Iris pigment epithelial cell (primary cell): ENCODE measurements around the gene WASL.
A peak's percentile ranks its signal among the peaks of the same experiment; 100 is the strongest.
"Not testable (repeated sequence)": the region's sequence is repeated elsewhere in the genome, so short reads cannot be mapped to it uniquely, and the experiment has no call there.

Experiments
- DNase-seq: peaks from one replicate; pipeline ENCODE4 v3.0.0-alpha.2; 2011; ENCODE audit warnings: low read depth

The WASL gene

GRCh38 chr7:123768493-123768892 is 19.7 kb upstream of the WASL start:
- no peak for DNase-seq

DNA sequence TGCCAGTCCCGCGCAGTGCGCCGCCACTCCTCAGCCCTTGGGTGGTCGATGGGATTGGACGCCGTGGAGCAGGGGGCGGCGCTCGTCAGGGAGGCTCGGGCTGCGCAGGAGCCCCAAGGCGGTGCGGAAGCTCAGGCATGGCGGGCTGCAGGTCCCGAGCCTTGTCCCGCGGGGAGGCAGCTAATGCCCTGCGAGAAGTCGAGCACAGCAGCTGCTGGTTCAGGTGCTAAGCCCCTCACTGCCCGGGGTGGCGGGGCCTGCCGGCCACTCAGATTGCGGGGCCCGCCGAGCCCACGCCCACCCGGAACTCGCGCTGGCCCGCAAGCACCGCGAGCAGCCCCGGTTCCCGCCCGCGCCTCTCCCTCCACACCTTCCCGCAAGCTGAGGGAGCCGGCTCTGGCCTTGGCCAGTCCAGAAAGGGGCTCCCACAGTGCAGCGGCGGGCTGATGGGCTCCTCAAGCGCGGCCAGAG is 14.4 kb upstream of the WASL start:
- no peak for DNase-seq

DNA sequence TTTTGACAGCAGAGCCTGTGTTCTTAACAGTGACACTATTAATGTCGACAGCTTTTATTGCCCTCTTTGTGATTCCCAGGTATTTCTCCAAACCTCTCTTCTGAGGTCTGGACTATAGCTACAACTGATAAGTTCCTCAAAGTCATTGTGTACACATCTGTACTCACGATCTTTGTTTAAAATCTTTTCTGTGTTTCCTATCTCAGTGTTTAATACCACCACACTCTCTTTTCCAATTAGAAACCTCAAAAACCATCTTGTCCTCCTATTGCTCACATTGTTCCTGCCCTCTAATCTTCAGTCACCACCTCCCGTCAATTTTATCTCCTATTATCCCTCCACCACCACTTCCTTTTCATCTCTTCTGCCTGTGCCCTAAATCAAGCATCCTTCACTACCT is 12.9 kb upstream of the WASL start:
- DNase-seq: no peak

- no peak for DNase-seq
Measured at GRCh38 chr7:123757095-123757494, 8.3 kb upstream of the WASL start.

GRCh38 chr7:123755338-123755737 is 6.5 kb upstream of the WASL start:
- DNase-seq: no peak

DNA sequence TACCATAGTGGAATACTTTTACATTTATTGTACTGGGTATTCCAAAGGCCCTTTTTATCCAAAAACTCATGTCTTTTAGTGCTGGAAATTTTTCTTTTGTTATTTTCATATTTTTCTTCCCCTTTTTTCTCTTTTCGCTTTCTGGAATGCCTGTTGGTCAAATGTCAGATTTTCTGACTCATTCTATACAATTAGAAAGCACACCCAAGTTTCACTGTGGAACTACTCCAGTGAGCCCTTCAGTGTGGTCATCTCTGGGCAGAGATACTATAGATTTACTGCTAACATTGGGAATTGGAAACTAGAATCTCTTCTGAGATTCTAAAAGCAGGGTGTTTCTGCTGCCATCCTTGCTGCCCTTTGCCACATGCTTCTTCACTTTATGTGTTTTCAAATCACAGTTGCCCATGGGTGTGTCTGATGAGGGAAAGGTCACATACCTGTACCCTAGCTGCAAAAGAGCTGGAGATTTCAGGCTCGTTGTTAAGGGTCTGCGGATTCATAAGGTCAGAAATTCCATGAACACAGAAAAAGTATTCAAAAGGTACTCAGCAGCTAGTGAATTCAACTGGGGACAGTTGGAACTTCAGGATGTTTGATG is 5.6 kb upstream of the WASL start:
- no peak for DNase-seq

DNA sequence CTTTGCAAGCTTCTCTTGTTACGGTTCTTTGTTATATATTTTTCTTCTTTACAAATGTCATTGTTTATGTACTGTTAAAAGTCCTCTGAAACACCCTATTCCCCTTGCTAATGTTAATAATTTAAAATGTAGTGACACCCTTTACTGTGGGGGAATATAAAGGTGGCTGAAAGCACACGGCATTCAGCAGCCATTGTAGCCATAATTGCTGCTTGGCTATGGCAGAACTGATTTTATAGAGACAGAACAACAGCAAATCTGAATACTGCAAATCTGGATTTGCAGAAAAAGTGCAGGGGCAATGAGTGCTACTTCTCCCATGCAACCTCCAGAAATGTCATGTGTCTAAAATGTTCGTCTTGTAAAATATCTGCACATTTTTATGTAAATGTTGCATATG is 3.7 kb upstream of the WASL start:
- no peak for DNase-seq

- DNase-seq: peak; percentile 55
Measured at GRCh38 chr7:123751821-123752220, 3.0 kb upstream of the WASL start.

DNA sequence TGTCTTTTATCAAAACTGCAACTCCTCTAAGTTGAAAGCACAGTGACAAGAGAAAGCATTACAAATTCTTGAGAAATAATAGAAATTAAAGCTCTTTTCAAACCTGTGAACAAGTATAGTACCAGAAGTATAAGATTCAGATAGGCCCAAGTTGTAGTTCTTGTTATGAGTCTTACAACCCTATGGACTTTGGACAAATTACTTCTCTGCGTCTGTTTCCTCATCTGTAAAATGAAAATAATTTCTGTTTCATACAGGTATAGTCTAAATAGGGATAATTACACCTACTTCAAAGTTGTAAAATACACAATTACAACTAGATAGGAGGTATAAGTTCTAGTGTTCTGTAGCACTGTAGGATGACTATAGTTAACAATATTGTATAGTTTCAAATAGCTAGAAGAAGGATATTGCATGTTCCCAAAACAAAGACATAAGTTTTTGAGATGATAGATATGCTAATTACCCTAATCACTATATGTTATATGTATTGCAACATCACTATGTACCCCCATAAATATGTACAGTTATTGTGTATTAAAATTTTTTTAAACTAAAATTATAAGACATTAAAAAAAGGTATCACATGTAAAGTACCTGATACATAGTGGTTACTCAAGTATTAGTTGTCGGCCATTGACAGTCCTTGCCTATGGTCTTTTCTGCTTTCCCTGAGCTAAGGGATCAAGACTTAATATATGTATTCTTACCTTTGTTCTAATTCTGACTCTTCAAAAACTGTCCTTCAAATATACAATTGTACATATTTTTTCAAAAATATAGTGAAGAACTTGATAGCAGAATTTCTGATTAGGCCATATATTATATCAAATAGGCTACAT is 1.8 kb upstream of the WASL start:
- no peak for DNase-seq

- peak; percentile 82 for DNase-seq
Measured at GRCh38 chr7:123749537-123749857, 694 bp upstream of the WASL start.

DNA sequence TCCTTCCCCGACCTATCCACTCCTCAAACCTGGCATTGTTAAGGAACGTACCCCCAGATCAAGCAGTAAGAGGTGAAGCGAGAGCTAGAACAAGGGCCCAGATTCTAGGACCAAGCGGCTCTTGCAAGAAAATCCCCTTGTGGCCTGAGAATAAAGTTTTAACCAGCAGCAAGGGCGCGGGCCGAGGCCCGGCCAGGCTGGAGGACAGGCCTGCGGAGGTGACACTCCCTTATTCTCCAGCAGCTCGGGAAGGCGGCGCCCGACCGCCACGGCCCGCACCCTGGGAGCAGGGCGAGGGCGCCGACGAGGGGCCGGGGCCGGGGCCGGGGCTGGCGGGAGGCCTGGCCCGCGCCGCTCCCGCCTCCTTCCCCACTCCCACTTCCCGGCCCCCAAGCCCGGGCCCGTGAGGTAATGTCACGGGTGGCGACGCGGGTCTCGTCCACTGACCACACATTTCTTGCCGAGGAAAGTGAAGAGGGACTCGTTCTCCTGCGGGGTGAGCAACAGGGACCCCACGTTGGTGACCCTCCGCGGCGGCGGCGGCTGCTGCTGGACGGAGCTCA is 551 bp downstream of the WASL start:
- DNase-seq: peak; percentile 40

GRCh38 chr7:123747620-123748141 is 1.1 kb downstream of the WASL start:
- peak; percentile 94 for DNase-seq

- DNase-seq: no peak
Measured at GRCh38 chr7:123746931-123747488, 1.8 kb downstream of the WASL start.

GRCh38 chr7:123746055-123746454 is 2.7 kb downstream of the WASL start:
- no peak for DNase-seq

DNA sequence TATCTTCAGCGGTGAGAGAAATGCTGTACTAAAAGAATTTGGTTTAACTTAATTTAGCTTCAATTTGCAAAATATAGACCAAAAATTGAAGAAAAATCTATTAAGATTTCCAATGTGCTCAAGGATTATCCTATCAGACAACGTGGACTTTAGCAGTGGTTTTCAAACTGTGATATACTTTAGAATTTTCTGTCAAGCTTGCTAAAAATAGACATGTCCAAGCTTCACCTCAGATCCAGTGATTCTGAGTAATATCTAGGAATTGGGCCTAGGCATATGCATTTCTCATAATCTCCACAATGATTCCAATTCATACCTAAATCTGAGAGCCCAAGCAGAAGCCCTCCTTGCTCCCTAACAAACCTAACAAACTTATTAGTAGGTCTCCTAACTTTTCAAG is 3.4 kb downstream of the WASL start:
- DNase-seq: no peak

DNA sequence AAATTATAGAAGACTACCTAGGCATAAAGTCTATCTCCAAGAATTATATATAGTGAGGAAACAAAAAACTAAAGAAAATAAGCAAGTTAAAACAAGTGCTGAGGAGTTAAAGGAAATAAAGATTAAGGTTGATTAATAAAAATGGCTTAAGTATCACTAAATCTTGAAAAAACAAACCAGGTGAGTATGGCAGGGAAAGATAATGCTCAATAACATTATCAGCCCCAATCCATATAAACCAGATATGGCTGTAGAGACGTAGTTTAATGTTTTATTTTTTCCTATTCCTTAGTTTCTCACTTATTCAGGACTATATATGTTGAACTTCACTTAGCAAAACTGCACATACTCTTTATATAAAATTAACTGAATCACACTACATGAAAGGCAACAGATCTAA is 4.4 kb downstream of the WASL start:
- DNase-seq: no peak

GRCh38 chr7:123741940-123742339 is 6.9 kb downstream of the WASL start:
- no peak for DNase-seq

GRCh38 chr7:123738808-123739207 is 10.0 kb downstream of the WASL start:
- no peak for DNase-seq

DNA sequence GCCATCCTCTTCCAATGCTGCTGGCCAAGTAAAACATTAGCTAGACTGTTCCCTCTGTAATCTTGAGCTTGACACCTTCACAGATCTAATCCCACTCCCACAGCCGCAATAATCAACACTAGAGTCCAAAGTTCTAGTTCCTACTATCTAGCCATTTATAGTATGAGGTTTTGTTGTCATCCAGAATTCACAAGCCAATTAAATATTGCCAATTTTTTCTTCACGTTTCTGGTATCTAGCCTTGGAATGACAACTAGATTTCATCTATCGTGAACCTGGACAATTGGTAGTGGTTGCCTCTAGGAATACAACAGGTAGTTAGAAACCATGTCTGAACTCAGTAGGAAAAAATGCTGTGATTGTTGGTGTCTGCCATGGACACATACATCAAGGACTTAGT is 10.4 kb downstream of the WASL start:
- no peak for DNase-seq

DNA sequence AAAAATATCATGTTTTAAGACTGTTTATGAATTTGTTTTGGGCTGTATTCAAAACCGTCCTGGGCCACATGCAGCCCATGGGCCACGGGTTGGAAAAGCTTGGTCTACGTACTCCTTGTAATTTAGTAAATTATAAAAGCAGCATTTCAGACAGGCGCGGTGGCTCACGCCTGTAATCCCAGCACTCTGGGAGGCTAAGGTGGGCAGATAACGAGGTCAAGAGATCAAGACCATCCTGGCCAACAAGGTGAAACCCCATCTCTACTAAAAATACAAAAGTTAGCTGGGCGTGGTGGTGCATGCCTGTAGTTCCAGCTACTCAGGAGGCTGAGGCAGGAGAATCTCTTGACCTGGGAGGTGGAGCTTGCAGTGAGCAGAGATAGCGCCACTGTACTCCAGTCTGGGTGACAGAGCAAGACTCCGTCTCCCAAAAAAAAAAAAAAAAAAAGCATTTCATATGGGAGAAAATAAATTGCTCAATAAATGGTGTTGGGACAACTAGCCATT is 11.6 kb downstream of the WASL start:
- not testable (repeated sequence) for DNase-seq

DNA sequence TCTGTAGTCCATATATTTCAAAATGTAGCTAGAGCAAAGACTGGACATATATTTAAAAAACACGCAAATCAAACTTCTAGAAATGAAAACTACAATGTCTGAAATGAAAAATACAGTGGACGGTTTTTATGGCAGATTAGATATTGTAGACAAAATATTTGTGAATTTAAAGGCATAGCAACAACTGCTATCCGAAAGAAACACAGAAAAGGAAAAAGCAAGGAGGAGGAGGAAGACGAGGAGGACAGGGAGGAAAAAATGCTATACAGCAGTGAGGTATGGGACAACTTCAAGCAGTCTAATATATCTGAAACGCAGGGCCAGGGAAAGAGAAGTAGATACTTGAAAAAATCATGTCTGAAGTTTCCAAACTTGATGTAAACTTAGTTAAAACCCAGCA is 13.3 kb downstream of the WASL start:
- DNase-seq: no peak

GRCh38 chr7:123734498-123734897 is 14.3 kb downstream of the WASL start:
- no peak for DNase-seq
